CD4-positive, alpha-beta T cell (primary cell): ENCODE results near the gene ATP8A2. TPM values are rescaled to one million over a fixed set of nuclear protein-coding genes. Genes with fewer than 3 reads are reported as not detected.

ENCODE experiments used
- ATAC-seq: fragments of 200-7000 bp; cut with Tn5 transposase; one replicate; pipeline ENCODE4 v1.10.0; 2022; ENCODE audit warnings: mild to moderate bottlenecking; ENCODE audit not compliant: poor library complexity
- CTCF ChIA-PET: fragments of 350-600 bp; sonication (Branson Sonifier 250); formaldehyde crosslinking; loops from one replicate; lab custom pipeline; 2021; ENCODE audit warnings: antibody characterized with exemption, inconsistent platforms; lab: Charles Lee
- POLR2A ChIA-PET: fragments of 350-600 bp; sonication (Branson Sonifier 250); formaldehyde crosslinking; loops from one replicate; lab custom pipeline; 2021; ENCODE audit warnings: antibody characterized with exemption, inconsistent platforms; lab: Charles Lee
- DNase-seq, 14 experiments: peaks; one replicate each; pipeline ENCODE4 v3.0.0-alpha.2; 2013 to 2020; ENCODE audit warnings: mixed read lengths in 2 of 14
- H3K27ac ChIP-seq, 2 donors: one replicate each; pipeline versions ENCODE4 v1.5.1 to v1.7.0; 2013; ENCODE audit warnings: low read length in 2 of 2, low read depth in 1 of 2, mild to moderate bottlenecking in 1 of 2
- H3K27me3 ChIP-seq, 2 experiments: 1 replicate in 1 of 2; 2 replicates in 1 of 2; pipeline versions ENCODE4 v1.6.1 to v1.7.0; 2013; ENCODE audit warnings: low read length in 2 of 2, control low read depth in 1 of 2, mild to moderate bottlenecking in 1 of 2, moderate library complexity in 1 of 2; ENCODE audit not compliant: insufficient read depth in 2 of 2, control insufficient read depth in 1 of 2
- H3K36me3 ChIP-seq: one replicate; pipeline ENCODE4 v1.6.1; 2013; ENCODE audit warnings: low read length, control low read depth; ENCODE audit not compliant: insufficient read depth
- H3K4me1 ChIP-seq: one replicate; pipeline ENCODE4 v1.6.1; 2013; ENCODE audit warnings: low read length, control low read depth; ENCODE audit not compliant: insufficient read depth
- H3K4me3 ChIP-seq: one replicate; pipeline ENCODE4 v1.5.1; 2013; ENCODE audit warnings: mild to moderate bottlenecking, low read length, moderate library complexity
- H3K9me3 ChIP-seq, 2 experiments: 1 replicate in 1 of 2; 2 replicates in 1 of 2; pipeline versions ENCODE4 v1.6.1 to v1.7.0; 2013; ENCODE audit warnings: low read length in 2 of 2, mild to moderate bottlenecking in 2 of 2, control low read depth in 1 of 2, moderate library complexity in 1 of 2; ENCODE audit not compliant: control insufficient read depth in 1 of 2, insufficient read depth in 1 of 2
- H3K27ac Mint-ChIP-seq: one replicate; pipeline ENCODE4 v1.8.0; 2020; ENCODE audit warnings: mixed read lengths
- H3K27me3 Mint-ChIP-seq: one replicate; pipeline ENCODE4 v1.8.0; 2021; ENCODE audit warnings: mixed read lengths
- H3K36me3 Mint-ChIP-seq: one replicate; pipeline ENCODE4 v1.8.0; 2021; ENCODE audit warnings: low read depth, mixed read lengths
- H3K4me1 Mint-ChIP-seq: one replicate; pipeline ENCODE4 v1.8.0; 2021; ENCODE audit warnings: low read depth, mixed read lengths
- H3K4me3 Mint-ChIP-seq: one replicate; pipeline ENCODE4 v1.8.0; 2020; ENCODE audit warnings: mild to moderate bottlenecking, mixed read lengths
- H3K9me3 Mint-ChIP-seq: one replicate; pipeline ENCODE4 v1.8.0; 2020; ENCODE audit warnings: mixed read lengths
- intact Hi-C, 2 experiments: fragments of 100-400 bp; cut with DNase I in 1 of 2; cut with micrococcal nuclease in 1 of 2; formaldehyde crosslinking; loops; one replicate each; pipeline versions ENCODE4 v1.15.1 to v1.9.0; 2023 to 2025; cut with DNase I, micrococcal nuclease
- total RNA-seq, 174 experiments: library from RNA in 2 of 174; stranded (reverse) in 2 of 174; gene quantifications; one replicate each; pipeline ENCODE4 v1.2.3 and lab custom pipeline; 2021 to 2026
- TF ChIP-seq, protein P1 (sequence below): fragments of 200-600 bp; IDR thresholded peaks from one replicate; pipeline ENCODE4 v1.8.0; 2022; ENCODE audit warnings: antibody characterized with exemption, mild to moderate bottlenecking

The ATP8A2 gene
- total RNA-seq, 2 experiments from 2014 or later = 0.22 to 0.36 TPM

DNA sequence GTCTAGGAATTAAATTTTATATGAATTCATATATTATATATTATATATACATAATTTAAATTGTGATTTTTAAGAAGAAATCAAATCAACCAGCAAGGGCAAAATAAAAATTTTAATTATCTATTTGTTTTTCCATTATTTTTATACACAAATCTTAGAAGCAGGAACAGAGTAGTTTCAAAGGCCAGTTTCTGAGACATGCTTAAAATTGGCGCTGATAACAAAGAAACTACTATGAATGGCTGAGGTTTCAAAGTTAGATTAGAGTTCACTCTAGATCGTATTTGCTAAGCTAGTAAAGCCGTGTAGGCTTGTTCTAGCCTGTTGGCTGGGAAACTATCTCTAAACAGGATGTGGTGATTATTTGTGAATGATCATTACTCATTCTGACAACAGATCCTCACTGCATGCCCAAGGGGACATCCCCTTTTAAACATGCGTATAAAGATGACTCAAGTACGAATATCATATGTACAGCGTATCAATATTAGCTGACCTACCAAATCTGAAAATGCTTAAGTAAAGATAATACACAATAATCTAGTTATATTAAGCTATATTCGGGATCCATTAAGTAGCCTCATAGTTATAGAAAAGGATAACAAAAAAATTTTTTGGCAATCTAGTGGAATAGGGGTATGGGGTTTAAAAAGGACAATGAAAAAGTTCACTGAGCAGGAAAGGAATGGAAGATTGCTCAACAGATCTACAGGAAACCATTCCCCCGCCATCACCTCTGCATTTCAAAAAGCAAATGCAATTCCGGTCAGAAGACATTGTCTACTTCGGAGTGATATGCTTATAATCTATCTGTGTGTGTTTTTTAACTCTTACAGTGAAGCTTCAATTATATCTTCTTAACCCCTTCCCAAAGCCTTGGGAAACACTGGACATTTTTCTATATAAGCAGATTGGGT, 529.9 kb downstream of the ATP8A2 start:
- CTCF ChIA-PET = interaction anchor here (1.0 kb wide), 1 partner anchor 65 kb away, joined by 3 read pairs; no protein-coding TSS in a partner anchor
- POLR2A ChIA-PET = interaction anchor here (0.8 to 1.5 kb wide), 5 partner anchors 11 to 29 kb away, joined by 3 to 6 read pairs (median 3); no protein-coding TSS in a partner anchor
- Histone ChIP-seq H3K4me1 (peaks cover 62% of the 10 kb centered on the region), H3K9me3 (no peaks in the 10 kb centered on the region), H3K27me3 (no peaks in the 10 kb centered on the region), H3K36me3 (no peaks in the 10 kb centered on the region), H3K4me3 (no peak overlapping the region), H3K27ac (peak overlapping the region in 1 of 2 donors; percentile 1)
- no peaks in the 10 kb centered on the region for H3K36me3 Mint-ChIP-seq
- no peaks in the 10 kb centered on the region for H3K9me3 Mint-ChIP-seq
- peaks cover 24% of the 10 kb centered on the region for H3K4me1 Mint-ChIP-seq
- no peak overlapping the region for H3K27ac Mint-ChIP-seq
- ATAC-seq (peak; percentile 91), DNase-seq (peak in 8 of 14 experiments; percentile 16 to 90 (median 43))
- intact Hi-C loops = loop anchor here (2.0 to 10.0 kb wide), 4 partner anchors 27 to 113 kb away; no protein-coding TSS in a partner anchor
- H3K4me3 Mint-ChIP-seq = peak overlapping the region; percentile 40
- no peaks in the 10 kb centered on the region for H3K27me3 Mint-ChIP-seq
- TF ChIP-seq, protein P1, sequence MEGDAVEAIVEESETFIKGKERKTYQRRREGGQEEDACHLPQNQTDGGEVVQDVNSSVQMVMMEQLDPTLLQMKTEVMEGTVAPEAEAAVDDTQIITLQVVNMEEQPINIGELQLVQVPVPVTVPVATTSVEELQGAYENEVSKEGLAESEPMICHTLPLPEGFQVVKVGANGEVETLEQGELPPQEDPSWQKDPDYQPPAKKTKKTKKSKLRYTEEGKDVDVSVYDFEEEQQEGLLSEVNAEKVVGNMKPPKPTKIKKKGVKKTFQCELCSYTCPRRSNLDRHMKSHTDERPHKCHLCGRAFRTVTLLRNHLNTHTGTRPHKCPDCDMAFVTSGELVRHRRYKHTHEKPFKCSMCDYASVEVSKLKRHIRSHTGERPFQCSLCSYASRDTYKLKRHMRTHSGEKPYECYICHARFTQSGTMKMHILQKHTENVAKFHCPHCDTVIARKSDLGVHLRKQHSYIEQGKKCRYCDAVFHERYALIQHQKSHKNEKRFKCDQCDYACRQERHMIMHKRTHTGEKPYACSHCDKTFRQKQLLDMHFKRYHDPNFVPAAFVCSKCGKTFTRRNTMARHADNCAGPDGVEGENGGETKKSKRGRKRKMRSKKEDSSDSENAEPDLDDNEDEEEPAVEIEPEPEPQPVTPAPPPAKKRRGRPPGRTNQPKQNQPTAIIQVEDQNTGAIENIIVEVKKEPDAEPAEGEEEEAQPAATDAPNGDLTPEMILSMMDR = no peak

GRCh38 chr13:25902455-25902854, 530.7 kb downstream of the ATP8A2 start:
- H3K36me3 ChIP-seq = no peaks in the 10 kb centered on the region
- Mint-ChIP-seq H3K36me3 (no peaks in the 10 kb centered on the region), H3K27me3 (no peaks in the 10 kb centered on the region), H3K27ac (no peak overlapping the region), H3K4me1 (peaks cover 24% of the 10 kb centered on the region), H3K4me3 (no peak overlapping the region), H3K9me3 (no peaks in the 10 kb centered on the region)
- peak overlapping the region in 1 of 2 donors; percentile 48 for H3K27ac ChIP-seq
- intact Hi-C loops = loop anchor here (2.0 to 10.0 kb wide), 4 partner anchors 28 to 112 kb away; no protein-coding TSS in a partner anchor
- H3K27me3 ChIP-seq = no peaks in the 10 kb centered on the region
- ChIA-PET POLR2A (interaction anchor here (0.8 to 1.5 kb wide), 4 partner anchors 12 to 30 kb away, joined by 3 to 6 read pairs (median 4); no protein-coding TSS in a partner anchor), CTCF (no interaction called here)
- peaks cover 66% of the 10 kb centered on the region for H3K4me1 ChIP-seq
- no peaks in the 10 kb centered on the region for H3K9me3 ChIP-seq
- DNase-seq (peak in 2 of 14 experiments; percentile 46 to 56), ATAC-seq (no peak)
- TF ChIP-seq, protein P1 = no peak
- H3K4me3 ChIP-seq = peak overlapping the region; percentile 41

- ATAC-seq = no peak
- peaks cover 24% of the 10 kb centered on the region for H3K4me1 Mint-ChIP-seq
- no peak overlapping the region for H3K4me3 Mint-ChIP-seq
- H3K36me3 Mint-ChIP-seq = no peaks in the 10 kb centered on the region
- Histone ChIP-seq H3K4me1 (peaks cover 66% of the 10 kb centered on the region), H3K4me3 (peak overlapping the region; percentile 41), H3K36me3 (no peaks in the 10 kb centered on the region), H3K27me3 (no peaks in the 10 kb centered on the region), H3K27ac (peak overlapping the region in 1 of 2 donors; percentile 48), H3K9me3 (no peaks in the 10 kb centered on the region)
- intact Hi-C loops = loop anchor here (2.0 to 10.0 kb wide), 4 partner anchors 28 to 112 kb away; no protein-coding TSS in a partner anchor
- TF ChIP-seq, protein P1 = no peak
- POLR2A ChIA-PET = interaction anchor here (1.3 kb wide), 1 partner anchor 15 kb away, joined by 3 read pairs; no protein-coding TSS in a partner anchor
- no peak overlapping the region for H3K27ac Mint-ChIP-seq
- CTCF ChIA-PET = no interaction called here
- H3K27me3 Mint-ChIP-seq = no peaks in the 10 kb centered on the region
- H3K9me3 Mint-ChIP-seq = no peaks in the 10 kb centered on the region
- peak in 3 of 14 experiments; percentile 36 to 55 (median 51) for DNase-seq
Observed at GRCh38 chr13:25902891-25903341, 531.1 kb downstream of the ATP8A2 start.
